Hepatocyte (in vitro differentiated cells): ENCODE measurements around the gene UBXN2A.

Experiments used
- CTCF ChIP-seq: fragments of 200-600 bp; sonication (generic); IDR thresholded peaks from 2 replicates; pipeline ENCODE4 v1.5.1; 2016; ENCODE audit warnings: antibody characterized with exemption, mild to moderate bottlenecking; ENCODE audit not compliant: poor library complexity
- EZH2 ChIP-seq: fragments of 200-600 bp; sonication (generic); IDR thresholded peaks from 2 replicates; pipeline ENCODE4 v1.6.1; 2016; ENCODE audit warnings: antibody characterized with exemption, mild to moderate bottlenecking, borderline replicate concordance

- TF ChIP-seq CTCF, result peak; percentile 8
- no peak for TF ChIP-seq EZH2
These were observed 83.8 kb downstream of the UBXN2A start for GRCh38 chr2:24024018-24024417.
